Testis (tissue), 3 donors: ENCODE measurements around the gene FRZB. TPM values are rescaled to one million over a fixed set of nuclear protein-coding genes. Genes with fewer than 3 reads are reported as not detected.

Experiments used
- DNase-seq: peaks from one replicate; pipeline ENCODE4 v3.0.0-alpha.2; 2019
- H3K27ac ChIP-seq, 2 donors: fragments of 200-600 bp; sonication (generic); one replicate each; pipeline ENCODE4 v1.5.1; 2019
- H3K27me3 ChIP-seq: fragments of 200-600 bp; sonication (generic); one replicate; pipeline ENCODE4 v1.5.1; 2019
- H3K36me3 ChIP-seq: fragments of 200-600 bp; sonication (generic); one replicate; pipeline ENCODE4 v1.5.1; 2017; ENCODE audit warnings: low read depth; ENCODE audit errors: missing control alignments
- H3K4me1 ChIP-seq: fragments of 200-600 bp; sonication (generic); one replicate; pipeline ENCODE4 v1.5.1; 2019
- H3K4me3 ChIP-seq, 2 donors: fragments of 200-600 bp; sonication (generic); one replicate each; pipeline ENCODE4 v1.5.1; 2017 to 2019
- H3K9me3 ChIP-seq: fragments of 200-600 bp; sonication (generic); one replicate; pipeline ENCODE4 v1.5.1; 2017
- POLR2A ChIP-seq: fragments of 450-650 bp; IDR thresholded peaks from one replicate; pipeline ENCODE4 v1.6.1; 2017; ENCODE audit warnings: antibody characterized with exemption, mild to moderate bottlenecking, moderate library complexity
- WGBS, 2 donors: methylation state at CpG; one replicate each; pipeline ENCODE4 v1.1.5; 2018; 5-methylcytosine and 5-hydroxymethylcytosine counted together
- intact Hi-C: fragments of 100-400 bp; cut with DNase I; formaldehyde crosslinking; loops from one replicate; pipeline ENCODE4 v1.15.1; 2023; ENCODE audit warnings: low total_unique reads
- polyA plus RNA-seq: library from polyadenylated mRNA; stranded (reverse); fragments of 350-450 nt; fragmentation: Illumina TruSeq; extraction: RNeasy Lipid Tissue Mini Kit (QIAGEN cat#74804); gene quantifications from one replicate; pipeline ENCODE4 v1.2.3, GENCODE V29; 2014; ENCODE audit warnings: low read depth, low replicate concordance; ENCODE audit not compliant: insufficient read depth
- total RNA-seq, 2 donors: library from RNA; depleted of rRNA; stranded (reverse); fragments of >200 nt; gene quantifications; one replicate each; pipeline ENCODE4 v1.2.3, GENCODE V29; 2016
- TF ChIP-seq, protein P1 (sequence below), 3 experiments: fragments of 450-650 bp in 2 of 3; fragments of 200-600 bp in 1 of 3; sonication (generic) in 1 of 3; IDR thresholded peaks; one replicate each; pipeline ENCODE4 v1.5.1; 2016 to 2019; ENCODE audit warnings: antibody characterized with exemption in 3 of 3, mild to moderate bottlenecking in 2 of 3, moderate library complexity in 1 of 3

The FRZB gene
- total and polyA plus RNA-seq, 3 donors from 2014 or later, result 8.4 to 25.9 (median 21.3) TPM

DNA sequence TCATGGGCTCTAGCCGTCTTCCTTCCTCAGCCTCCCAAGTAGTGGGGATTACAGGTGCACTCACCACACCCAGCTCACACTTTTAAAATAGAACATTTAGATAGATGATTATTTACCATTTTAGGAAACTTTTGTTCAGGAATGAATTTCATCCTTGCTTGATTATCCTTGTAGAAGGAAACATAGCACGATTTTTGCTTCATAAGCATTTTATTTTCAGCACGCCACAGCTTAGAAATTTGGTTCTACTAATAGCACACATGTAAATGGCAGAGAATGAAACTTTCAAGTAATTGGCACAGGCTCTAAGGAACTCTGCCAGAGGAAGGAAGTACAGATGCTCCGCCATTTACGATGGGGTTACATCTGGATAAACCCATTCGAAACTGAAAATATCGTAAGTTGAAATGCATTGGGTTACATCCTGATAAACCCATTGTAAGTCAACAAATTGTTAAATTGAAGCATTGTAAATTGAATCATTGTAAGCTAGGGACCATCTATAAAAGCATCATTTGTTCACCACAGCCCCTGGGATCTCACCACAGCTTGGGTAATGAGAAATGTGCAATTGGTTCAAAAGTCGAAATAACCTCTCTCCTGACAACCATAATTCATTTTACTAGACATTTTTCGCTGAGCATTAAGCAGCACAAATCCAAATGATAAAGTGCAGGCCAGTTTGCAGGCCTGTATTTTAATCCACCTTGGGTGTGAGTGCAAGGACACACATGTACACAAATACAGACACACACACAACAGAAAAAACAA lies 33.2 kb downstream of the FRZB start:
- TF ChIP-seq, protein P1, sequence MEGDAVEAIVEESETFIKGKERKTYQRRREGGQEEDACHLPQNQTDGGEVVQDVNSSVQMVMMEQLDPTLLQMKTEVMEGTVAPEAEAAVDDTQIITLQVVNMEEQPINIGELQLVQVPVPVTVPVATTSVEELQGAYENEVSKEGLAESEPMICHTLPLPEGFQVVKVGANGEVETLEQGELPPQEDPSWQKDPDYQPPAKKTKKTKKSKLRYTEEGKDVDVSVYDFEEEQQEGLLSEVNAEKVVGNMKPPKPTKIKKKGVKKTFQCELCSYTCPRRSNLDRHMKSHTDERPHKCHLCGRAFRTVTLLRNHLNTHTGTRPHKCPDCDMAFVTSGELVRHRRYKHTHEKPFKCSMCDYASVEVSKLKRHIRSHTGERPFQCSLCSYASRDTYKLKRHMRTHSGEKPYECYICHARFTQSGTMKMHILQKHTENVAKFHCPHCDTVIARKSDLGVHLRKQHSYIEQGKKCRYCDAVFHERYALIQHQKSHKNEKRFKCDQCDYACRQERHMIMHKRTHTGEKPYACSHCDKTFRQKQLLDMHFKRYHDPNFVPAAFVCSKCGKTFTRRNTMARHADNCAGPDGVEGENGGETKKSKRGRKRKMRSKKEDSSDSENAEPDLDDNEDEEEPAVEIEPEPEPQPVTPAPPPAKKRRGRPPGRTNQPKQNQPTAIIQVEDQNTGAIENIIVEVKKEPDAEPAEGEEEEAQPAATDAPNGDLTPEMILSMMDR (IDR thresholded peaks at IDR 0.05), result no peak
- no peak for TF ChIP-seq POLR2A
- H3K27me3 ChIP-seq, result no peaks in the 10 kb centered on the region
- 80 to 83% methylated on average over 9 of the region's 9 CpGs for WGBS, 2 donors
- no peak overlapping the region for H3K4me3 ChIP-seq
- no peak overlapping the region for H3K27ac ChIP-seq
- no peak for DNase-seq
- intact Hi-C loops, result no loop called here
- no peaks in the 10 kb centered on the region for H3K36me3 ChIP-seq
- H3K9me3 ChIP-seq, result no peaks in the 10 kb centered on the region
- H3K4me1 ChIP-seq, result no peaks in the 10 kb centered on the region

DNA sequence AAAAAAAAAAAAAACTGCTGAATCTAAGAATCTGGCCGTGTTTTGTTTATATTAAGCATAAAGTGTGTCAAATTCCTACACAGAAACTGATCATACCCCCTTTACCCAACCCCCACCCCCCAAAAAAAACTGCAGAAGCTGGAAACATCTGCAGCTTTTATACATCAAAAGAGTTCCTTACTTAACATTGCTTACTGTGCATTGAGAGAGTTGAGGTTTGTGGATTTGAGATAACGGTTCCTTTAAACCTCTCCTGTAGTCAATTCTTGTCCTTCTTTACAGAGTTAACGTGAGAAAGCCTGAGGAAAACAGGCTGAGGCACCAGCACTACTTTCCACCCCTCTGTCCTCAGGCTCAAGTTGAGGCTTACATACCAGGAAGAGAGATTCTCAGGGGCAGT lies 34.5 kb downstream of the FRZB start:
- no peaks in the 10 kb centered on the region for H3K27me3 ChIP-seq
- WGBS, 2 donors, result 79 to 80% methylated on average over 3 of the region's 3 CpGs
- no peak overlapping the region for H3K27ac ChIP-seq
- H3K36me3 ChIP-seq, result no peaks in the 10 kb centered on the region
- no peak for DNase-seq
- intact Hi-C loops, result no loop called here
- H3K4me1 ChIP-seq, result no peaks in the 10 kb centered on the region
- no peaks in the 10 kb centered on the region for H3K9me3 ChIP-seq
- no peak overlapping the region for H3K4me3 ChIP-seq
- no peak for TF ChIP-seq POLR2A
- TF ChIP-seq, protein P1 (IDR thresholded peaks at IDR 0.05), result no peak

DNA sequence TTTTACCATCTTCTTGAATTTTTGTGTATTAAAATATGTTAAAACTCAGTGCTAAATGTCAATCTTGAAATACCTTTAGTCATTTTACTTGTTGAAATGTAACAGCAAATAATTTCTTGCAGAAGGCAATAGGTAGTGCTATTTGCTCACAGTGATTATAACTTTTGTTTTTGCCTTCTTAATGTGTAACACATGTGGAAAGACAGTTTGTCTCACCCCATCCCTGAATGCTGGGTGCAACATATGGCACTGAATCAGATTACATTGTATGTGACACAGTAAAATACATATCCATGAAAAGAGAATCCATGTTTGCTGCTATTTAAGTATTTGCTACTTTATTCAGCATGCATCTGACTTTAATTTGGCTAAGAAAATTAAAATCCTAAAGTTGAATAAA lies 35.3 kb downstream of the FRZB start:
- no peak for TF ChIP-seq POLR2A
- TF ChIP-seq, protein P1 (IDR thresholded peaks at IDR 0.05), result no peak
- no peak for DNase-seq
- H3K27me3 ChIP-seq, result no peaks in the 10 kb centered on the region
- H3K4me1 ChIP-seq, result no peaks in the 10 kb centered on the region
- no peaks in the 10 kb centered on the region for H3K36me3 ChIP-seq
- H3K9me3 ChIP-seq, result no peaks in the 10 kb centered on the region
- H3K4me3 ChIP-seq, result no peak overlapping the region
- intact Hi-C loops, result no loop called here
- H3K27ac ChIP-seq, result no peak overlapping the region

DNA sequence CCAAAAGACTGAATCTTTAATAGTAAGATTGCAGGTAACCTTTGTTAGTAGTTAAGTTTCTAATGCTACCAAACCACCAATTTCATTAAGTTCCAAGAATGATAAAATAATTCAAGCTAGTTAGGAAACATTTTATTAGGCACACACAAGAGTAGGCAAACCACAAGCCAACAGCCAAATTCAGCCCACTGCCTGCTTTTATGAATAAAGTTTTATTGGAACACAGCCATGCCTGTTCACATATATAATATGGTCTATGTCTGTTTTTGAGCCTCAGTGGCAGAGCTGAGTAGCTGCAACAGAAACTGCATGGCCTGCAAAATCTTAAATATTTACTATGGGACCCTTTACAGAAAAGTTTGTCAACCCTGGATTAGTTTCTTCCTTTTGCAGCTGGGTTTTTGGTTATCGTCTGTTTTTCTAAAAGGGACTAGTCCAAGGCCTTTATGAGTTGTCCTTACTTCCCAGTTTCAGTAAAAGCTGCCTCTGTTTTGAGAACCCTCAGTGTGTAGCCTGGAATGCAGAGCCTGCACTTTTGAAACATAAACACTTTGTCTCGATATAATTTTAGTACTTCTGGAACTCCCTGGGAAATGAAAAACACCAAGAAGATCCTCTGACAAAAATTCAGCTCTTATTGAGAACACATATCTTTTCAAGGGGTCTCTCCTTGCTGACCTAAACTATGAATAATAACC lies 39.1 kb downstream of the FRZB start:
- Histone ChIP-seq H3K27ac (no peak overlapping the region), H3K4me3 (no peak overlapping the region), H3K4me1 (peaks cover 2% of the 10 kb centered on the region), H3K36me3 (no peaks in the 10 kb centered on the region), H3K27me3 (no peaks in the 10 kb centered on the region), H3K9me3 (no peaks in the 10 kb centered on the region)
- no peak for DNase-seq
- TF ChIP-seq, protein P1 (IDR thresholded peaks at IDR 0.05), result no peak
- TF ChIP-seq POLR2A, result no peak
- 23 to 47% methylated on average over 2 of the region's 2 CpGs for WGBS, 2 donors
- intact Hi-C loops, result no loop called here
